A673 (cell line): ENCODE data around the gene TMEM156.

Experiments
- CTCF ChIP-seq: fragments of 300-800, 200-600 bp; sonication (generic); conservative IDR thresholded peaks from 2 replicates; pipeline ENCODE4 v1.5.1; 2017; ENCODE audit warnings: low read depth, mild to moderate bottlenecking, antibody characterized with exemption, low read length, moderate library complexity, mixed read lengths
- EZH2 ChIP-seq: fragments of 200-600 bp; sonication (generic); IDR thresholded peaks from 2 replicates; pipeline ENCODE4 v1.6.1; 2017; ENCODE audit warnings: borderline replicate concordance, low read depth, mild to moderate bottlenecking, mixed read lengths, antibody characterized with exemption, low read length; ENCODE audit not compliant: poor library complexity, severe bottlenecking

- no peak for TF ChIP-seq CTCF
- TF ChIP-seq EZH2: no peak
Observed at GRCh38 chr4:39067031-39067430, 34.8 kb upstream of the TMEM156 start.
